Neural crest cell (in vitro differentiated cells): Measurements from ENCODE around the gene SPDYE4. TPM values are rescaled to one million over a fixed set of nuclear protein-coding genes. Genes with fewer than 3 reads are reported as not detected.
A peak's percentile ranks its signal among the peaks of the same experiment; 100 is the strongest.

Experiments used
- DNase-seq: peaks from one replicate; pipeline ENCODE4 v3.0.0; 2021; ENCODE audit warnings: low read depth, mixed read lengths, low spot score
- H3K27ac Mint-ChIP-seq: one replicate; pipeline ENCODE4 v1.8.0; 2021; ENCODE audit warnings: mild to moderate bottlenecking, mixed read lengths; ENCODE audit not compliant: unreplicated experiment
- H3K27me3 Mint-ChIP-seq: 2 replicates; pipeline ENCODE4 v1.8.0; 2021; ENCODE audit warnings: low read depth, mild to moderate bottlenecking, mixed read lengths
- H3K36me3 Mint-ChIP-seq: 2 replicates; pipeline ENCODE4 v1.8.0; 2021; ENCODE audit warnings: low read depth, mild to moderate bottlenecking, mixed read lengths
- H3K4me1 Mint-ChIP-seq: 2 replicates; pipeline ENCODE4 v1.8.0; 2021; ENCODE audit warnings: mixed read lengths
- H3K4me3 Mint-ChIP-seq: one replicate; pipeline ENCODE4 v1.8.0; 2021; ENCODE audit warnings: mild to moderate bottlenecking, mixed read lengths
- H3K9me3 Mint-ChIP-seq: 2 replicates; pipeline ENCODE4 v1.8.0; 2021; ENCODE audit warnings: mixed read lengths
- total RNA-seq: library from RNA; stranded (reverse); gene quantifications from 2 replicates; pipeline ENCODE4 v1.2.1, GENCODE V29; 2021
- TF ChIP-seq, protein P1 (sequence below): fragments of 200-600 bp; sonication (generic); conservative IDR thresholded peaks from 2 replicates; pipeline ENCODE4 v1.5.0; 2021; ENCODE audit warnings: antibody characterized with exemption, mild to moderate bottlenecking

The SPDYE4 gene
- total RNA-seq, 1 donor from 2014 or later: not detected

DNA sequence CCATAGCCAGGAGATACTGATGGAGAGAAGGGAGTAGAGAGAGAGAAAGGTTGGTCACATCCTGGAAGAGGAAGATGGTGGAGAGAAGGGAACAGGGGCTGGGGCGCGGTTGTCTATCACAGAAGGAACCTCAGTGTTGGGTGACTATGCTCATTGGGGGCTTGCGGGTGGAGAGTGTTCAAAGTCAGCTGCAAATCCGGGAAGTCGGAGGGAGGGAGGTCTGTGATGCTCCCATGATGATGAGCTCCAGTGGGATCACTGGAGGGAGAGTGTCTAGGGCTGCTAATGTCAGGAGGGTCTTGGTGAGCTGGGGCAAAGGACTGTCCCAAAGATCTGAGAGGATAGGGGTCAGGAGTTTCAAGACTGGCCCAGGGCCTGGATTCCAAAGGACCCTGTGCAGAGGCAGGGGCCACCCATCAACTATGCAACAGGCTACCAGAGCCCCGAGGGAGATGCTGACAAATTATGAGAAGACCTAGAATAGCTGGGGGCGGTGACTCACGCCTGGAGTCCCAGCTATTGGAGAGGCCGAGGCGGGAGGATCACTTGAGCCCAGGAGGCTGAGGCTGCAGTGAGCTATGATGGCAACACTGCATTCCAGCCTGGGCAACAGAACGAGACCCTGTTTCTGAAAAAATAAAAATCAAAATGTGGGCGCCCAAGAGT lies 2.6 kb downstream of the SPDYE4 start:
- Mint-ChIP-seq H3K9me3 (no peaks in the 10 kb centered on the region), H3K36me3 (no peaks in the 10 kb centered on the region), H3K27me3 (peaks cover 4% of the 10 kb centered on the region), H3K4me1 (no peaks in the 10 kb centered on the region), H3K4me3 (no peak overlapping the region), H3K27ac (no peak overlapping the region)
- DNase-seq: no peak
- TF ChIP-seq, protein P1, sequence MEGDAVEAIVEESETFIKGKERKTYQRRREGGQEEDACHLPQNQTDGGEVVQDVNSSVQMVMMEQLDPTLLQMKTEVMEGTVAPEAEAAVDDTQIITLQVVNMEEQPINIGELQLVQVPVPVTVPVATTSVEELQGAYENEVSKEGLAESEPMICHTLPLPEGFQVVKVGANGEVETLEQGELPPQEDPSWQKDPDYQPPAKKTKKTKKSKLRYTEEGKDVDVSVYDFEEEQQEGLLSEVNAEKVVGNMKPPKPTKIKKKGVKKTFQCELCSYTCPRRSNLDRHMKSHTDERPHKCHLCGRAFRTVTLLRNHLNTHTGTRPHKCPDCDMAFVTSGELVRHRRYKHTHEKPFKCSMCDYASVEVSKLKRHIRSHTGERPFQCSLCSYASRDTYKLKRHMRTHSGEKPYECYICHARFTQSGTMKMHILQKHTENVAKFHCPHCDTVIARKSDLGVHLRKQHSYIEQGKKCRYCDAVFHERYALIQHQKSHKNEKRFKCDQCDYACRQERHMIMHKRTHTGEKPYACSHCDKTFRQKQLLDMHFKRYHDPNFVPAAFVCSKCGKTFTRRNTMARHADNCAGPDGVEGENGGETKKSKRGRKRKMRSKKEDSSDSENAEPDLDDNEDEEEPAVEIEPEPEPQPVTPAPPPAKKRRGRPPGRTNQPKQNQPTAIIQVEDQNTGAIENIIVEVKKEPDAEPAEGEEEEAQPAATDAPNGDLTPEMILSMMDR: no peak

DNA sequence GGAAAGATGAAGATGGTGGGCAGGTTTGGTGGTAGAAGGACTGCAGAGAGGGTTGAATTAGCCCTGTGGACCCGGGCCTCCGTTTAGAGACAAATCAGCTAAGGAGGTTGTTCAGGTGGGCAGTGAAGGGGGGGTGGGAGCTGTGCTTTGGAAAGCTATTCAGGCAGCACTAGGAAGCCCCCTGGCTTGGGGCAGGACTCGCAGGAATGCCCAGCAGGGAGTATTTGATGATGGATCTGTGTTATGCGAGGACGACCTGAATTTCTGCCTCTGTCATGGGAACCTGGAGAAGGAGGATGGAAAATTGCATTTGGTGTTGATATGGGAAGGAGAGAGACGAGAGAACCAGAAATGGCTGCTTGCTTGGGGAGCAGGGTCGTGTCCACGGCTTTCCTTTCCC lies 3.5 kb downstream of the SPDYE4 start:
- Mint-ChIP-seq H3K4me3 (no peak overlapping the region), H3K27me3 (peaks cover 4% of the 10 kb centered on the region), H3K4me1 (no peaks in the 10 kb centered on the region), H3K9me3 (no peaks in the 10 kb centered on the region), H3K27ac (peak overlapping the region; percentile 76), H3K36me3 (no peaks in the 10 kb centered on the region)
- TF ChIP-seq, protein P1: no peak
- DNase-seq: no peak

DNA sequence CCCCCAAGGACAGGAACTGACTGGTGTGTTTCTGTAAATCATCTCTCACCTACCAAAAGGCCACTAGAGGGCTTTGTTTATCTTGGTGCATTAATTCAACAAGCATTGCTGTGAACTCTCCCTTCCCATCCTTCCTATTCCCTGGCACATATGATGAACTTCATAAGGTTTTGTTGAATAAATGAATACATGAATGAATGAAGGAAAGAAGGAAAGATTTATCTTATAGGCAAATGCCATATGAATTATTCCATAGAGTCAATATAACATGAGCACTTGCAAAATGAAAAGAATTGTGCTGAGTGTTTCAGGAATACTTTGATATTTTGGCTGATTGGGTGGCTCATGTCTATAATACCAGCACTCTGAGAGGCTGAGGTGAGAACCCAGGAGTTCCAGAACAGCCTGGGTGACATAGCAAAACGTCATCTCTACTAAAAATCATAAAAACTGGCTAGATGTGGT lies 4.3 kb downstream of the SPDYE4 start:
- Mint-ChIP-seq H3K27ac (no peak overlapping the region), H3K4me3 (no peak overlapping the region), H3K27me3 (peaks cover 4% of the 10 kb centered on the region), H3K36me3 (no peaks in the 10 kb centered on the region), H3K9me3 (no peaks in the 10 kb centered on the region), H3K4me1 (no peaks in the 10 kb centered on the region)
- TF ChIP-seq, protein P1: peak; percentile 59
- no peak for DNase-seq

DNA sequence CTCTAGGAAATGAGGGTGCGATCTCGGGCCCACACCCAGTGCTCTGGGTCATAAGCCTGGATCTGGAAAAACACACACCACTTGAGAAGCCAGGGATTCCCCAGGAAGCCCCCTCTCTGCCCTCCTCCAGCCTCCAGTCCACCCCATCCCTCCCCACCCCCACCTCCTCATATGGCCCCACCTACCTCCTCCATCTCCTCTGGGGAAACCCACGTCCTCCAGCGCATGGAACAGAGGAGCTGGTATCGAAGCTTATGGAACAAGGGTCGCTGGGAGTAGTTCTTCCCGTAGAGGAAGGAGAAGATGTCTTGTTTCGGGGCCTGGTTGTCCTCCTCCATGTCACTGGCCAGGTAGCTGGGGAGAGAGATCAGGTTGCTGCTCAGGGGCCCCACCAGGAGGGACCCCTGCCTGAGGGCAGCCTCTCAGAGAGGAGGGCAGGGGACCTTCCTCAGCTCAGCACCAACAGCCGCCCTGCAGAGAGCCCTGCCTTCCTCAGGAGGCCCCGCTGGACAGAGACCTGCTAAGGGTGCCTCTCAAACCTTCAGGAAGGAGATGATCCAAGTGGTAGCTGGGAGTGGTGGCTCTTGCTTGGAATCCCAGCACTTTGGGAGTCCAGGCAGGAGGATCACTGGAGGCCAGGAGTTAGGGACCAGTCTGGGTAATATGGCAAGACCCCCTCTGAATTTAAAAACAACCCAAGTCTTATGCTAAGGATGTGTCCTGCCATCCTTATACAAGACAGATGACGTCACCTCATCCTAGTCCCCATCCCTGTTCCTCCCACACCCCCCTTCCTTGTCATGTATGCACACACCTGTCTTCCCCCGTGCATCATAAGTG lies 5.0 kb downstream of the SPDYE4 start:
- DNase-seq: no peak
- Mint-ChIP-seq H3K36me3 (no peaks in the 10 kb centered on the region), H3K27me3 (peaks cover 8% of the 10 kb centered on the region), H3K27ac (no peak overlapping the region), H3K4me1 (no peaks in the 10 kb centered on the region), H3K4me3 (no peak overlapping the region), H3K9me3 (no peaks in the 10 kb centered on the region)
- TF ChIP-seq, protein P1: no peak

DNA sequence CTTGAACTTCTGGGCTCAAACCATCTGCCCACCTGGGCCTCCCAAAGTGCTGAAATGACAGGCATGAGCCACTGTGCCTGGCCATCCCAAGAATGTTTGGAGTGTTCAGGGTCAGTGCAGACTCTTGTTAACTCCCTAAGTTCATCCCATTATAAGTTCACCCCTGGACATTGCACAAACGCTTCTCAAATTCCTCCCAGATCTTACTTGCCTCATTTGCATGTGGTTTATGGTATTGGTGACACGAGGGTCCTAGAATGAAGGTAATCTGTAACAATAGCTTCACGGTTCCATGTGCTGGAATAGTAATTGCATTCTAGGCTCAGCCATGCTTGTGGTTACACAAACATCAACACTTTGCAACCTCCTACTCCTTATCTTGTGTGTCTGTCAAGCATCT lies 8.7 kb downstream of the SPDYE4 start:
- peaks cover 7% of the 10 kb centered on the region for H3K4me1 Mint-ChIP-seq
- H3K27me3 Mint-ChIP-seq: peaks cover 16% of the 10 kb centered on the region
- no peaks in the 10 kb centered on the region for H3K9me3 Mint-ChIP-seq
- no peak overlapping the region for H3K4me3 Mint-ChIP-seq
- TF ChIP-seq, protein P1: no peak
- no peak overlapping the region for H3K27ac Mint-ChIP-seq
- DNase-seq: no peak
- no peaks in the 10 kb centered on the region for H3K36me3 Mint-ChIP-seq
